ENCODE measurements around the gene SPAG6.

DNA sequence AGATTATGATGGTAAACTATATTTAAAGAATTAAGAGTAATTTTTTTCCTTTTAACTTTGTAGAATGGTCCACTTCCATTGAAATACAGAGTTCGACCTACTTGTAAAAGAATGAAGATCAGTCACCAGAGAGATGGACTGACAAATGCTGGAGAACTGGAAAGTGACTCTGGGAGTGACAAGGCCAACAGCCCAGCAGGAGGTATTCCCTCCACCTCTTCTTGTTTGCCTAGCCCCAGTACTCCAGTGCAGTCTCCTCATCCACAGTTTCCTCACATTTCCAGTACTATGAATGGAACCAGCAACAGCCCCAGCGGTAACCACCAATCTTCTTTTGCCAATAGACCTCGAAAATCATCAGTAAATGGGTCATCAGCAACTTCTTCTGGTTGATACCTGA, 16.1 kb upstream of the SPAG6 start:
- TF ChIP-seq, protein P1, sequence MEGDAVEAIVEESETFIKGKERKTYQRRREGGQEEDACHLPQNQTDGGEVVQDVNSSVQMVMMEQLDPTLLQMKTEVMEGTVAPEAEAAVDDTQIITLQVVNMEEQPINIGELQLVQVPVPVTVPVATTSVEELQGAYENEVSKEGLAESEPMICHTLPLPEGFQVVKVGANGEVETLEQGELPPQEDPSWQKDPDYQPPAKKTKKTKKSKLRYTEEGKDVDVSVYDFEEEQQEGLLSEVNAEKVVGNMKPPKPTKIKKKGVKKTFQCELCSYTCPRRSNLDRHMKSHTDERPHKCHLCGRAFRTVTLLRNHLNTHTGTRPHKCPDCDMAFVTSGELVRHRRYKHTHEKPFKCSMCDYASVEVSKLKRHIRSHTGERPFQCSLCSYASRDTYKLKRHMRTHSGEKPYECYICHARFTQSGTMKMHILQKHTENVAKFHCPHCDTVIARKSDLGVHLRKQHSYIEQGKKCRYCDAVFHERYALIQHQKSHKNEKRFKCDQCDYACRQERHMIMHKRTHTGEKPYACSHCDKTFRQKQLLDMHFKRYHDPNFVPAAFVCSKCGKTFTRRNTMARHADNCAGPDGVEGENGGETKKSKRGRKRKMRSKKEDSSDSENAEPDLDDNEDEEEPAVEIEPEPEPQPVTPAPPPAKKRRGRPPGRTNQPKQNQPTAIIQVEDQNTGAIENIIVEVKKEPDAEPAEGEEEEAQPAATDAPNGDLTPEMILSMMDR (IDR thresholded peaks at IDR 0.05; ENCODE audit: low read depth, low read length, missing input control): no peak
- TF ChIP-seq JUND (IDR thresholded peaks at IDR 0.05) (no peak), FOXA1 (IDR thresholded peaks at IDR 0.05) (no peak), NR2F2 (IDR thresholded peaks at IDR 0.05) (no peak), RXRA (IDR thresholded peaks at IDR 0.05) (no peak), SP1 (IDR thresholded peaks at IDR 0.05) (no peak), RAD21 (IDR thresholded peaks at IDR 0.05) (no peak)
- TF ChIP-seq, protein P2, sequence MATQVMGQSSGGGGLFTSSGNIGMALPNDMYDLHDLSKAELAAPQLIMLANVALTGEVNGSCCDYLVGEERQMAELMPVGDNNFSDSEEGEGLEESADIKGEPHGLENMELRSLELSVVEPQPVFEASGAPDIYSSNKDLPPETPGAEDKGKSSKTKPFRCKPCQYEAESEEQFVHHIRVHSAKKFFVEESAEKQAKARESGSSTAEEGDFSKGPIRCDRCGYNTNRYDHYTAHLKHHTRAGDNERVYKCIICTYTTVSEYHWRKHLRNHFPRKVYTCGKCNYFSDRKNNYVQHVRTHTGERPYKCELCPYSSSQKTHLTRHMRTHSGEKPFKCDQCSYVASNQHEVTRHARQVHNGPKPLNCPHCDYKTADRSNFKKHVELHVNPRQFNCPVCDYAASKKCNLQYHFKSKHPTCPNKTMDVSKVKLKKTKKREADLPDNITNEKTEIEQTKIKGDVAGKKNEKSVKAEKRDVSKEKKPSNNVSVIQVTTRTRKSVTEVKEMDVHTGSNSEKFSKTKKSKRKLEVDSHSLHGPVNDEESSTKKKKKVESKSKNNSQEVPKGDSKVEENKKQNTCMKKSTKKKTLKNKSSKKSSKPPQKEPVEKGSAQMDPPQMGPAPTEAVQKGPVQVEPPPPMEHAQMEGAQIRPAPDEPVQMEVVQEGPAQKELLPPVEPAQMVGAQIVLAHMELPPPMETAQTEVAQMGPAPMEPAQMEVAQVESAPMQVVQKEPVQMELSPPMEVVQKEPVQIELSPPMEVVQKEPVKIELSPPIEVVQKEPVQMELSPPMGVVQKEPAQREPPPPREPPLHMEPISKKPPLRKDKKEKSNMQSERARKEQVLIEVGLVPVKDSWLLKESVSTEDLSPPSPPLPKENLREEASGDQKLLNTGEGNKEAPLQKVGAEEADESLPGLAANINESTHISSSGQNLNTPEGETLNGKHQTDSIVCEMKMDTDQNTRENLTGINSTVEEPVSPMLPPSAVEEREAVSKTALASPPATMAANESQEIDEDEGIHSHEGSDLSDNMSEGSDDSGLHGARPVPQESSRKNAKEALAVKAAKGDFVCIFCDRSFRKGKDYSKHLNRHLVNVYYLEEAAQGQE (IDR thresholded peaks at IDR 0.05): no peak
- TF ChIP-seq, protein P3, sequence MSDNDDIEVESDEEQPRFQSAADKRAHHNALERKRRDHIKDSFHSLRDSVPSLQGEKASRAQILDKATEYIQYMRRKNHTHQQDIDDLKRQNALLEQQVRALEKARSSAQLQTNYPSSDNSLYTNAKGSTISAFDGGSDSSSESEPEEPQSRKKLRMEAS (IDR thresholded peaks at IDR 0.05): no peak

Data from liver (tissue), 3 donors.